H9 (cell line): ENCODE results near the gene PNMA5. TPM values are rescaled to one million over a fixed set of nuclear protein-coding genes. Genes with fewer than 3 reads are reported as not detected.

Experiments used
- DNase-seq: peaks from one replicate; pipeline ENCODE4 v3.0.0-alpha.2; 2017
- H2AFZ ChIP-seq: one replicate; pipeline ENCODE4 v1.6.1; 2013; ENCODE audit warnings: mild to moderate bottlenecking, low read length, control low read depth, moderate library complexity
- H2AK5ac ChIP-seq: 2 replicates; pipeline ENCODE4 v1.6.1; 2013; ENCODE audit warnings: low read length, control low read depth, mixed read lengths; ENCODE audit not compliant: insufficient read length
- H2BK120ac ChIP-seq: one replicate; pipeline ENCODE4 v1.6.1; 2013; ENCODE audit warnings: low read depth, mild to moderate bottlenecking, low read length, control low read depth, inconsistent platforms; ENCODE audit not compliant: poor library complexity, severe bottlenecking
- H2BK12ac ChIP-seq: 2 replicates; pipeline ENCODE4 v1.6.1; 2013; ENCODE audit warnings: low read length, control low read depth, mixed read lengths, low read depth; ENCODE audit not compliant: insufficient read length
- H2BK15ac ChIP-seq: 2 replicates; pipeline ENCODE4 v1.6.1; 2013; ENCODE audit warnings: low read depth, low read length, control low read depth
- H2BK20ac ChIP-seq: one replicate; pipeline ENCODE4 v1.6.1; 2013; ENCODE audit warnings: low read depth, mild to moderate bottlenecking, low read length, control low read depth, inconsistent platforms; ENCODE audit not compliant: poor library complexity, severe bottlenecking
- H2BK5ac ChIP-seq: 2 replicates; pipeline ENCODE4 v1.6.1; 2013; ENCODE audit warnings: low read length, control low read depth, mixed read lengths; ENCODE audit not compliant: insufficient read length
- H3K14ac ChIP-seq: 2 replicates; pipeline ENCODE4 v1.6.1; 2013; ENCODE audit warnings: low read length, control low read depth; ENCODE audit not compliant: insufficient read depth
- H3K18ac ChIP-seq: 2 replicates; pipeline ENCODE4 v1.6.1; 2013; ENCODE audit warnings: low read depth, mild to moderate bottlenecking, mixed read lengths, low read length, control low read depth; ENCODE audit not compliant: insufficient read length
- H3K23ac ChIP-seq: 2 replicates; pipeline ENCODE4 v1.6.1; 2013; ENCODE audit warnings: low read length, control low read depth, mixed read lengths, low read depth; ENCODE audit not compliant: insufficient read length
- H3K23me2 ChIP-seq: 2 replicates; pipeline ENCODE4 v1.6.1; 2013; ENCODE audit warnings: low read depth, mild to moderate bottlenecking, mixed read lengths, low read length, control low read depth; ENCODE audit not compliant: insufficient read length, poor library complexity, severe bottlenecking
- H3K27ac ChIP-seq: 2 replicates; pipeline ENCODE4 v1.5.1; 2013; ENCODE audit warnings: low read length, control low read depth, mixed read lengths, low read depth; ENCODE audit not compliant: insufficient read length
- H3K27me3 ChIP-seq: 2 replicates; pipeline ENCODE4 v1.6.1; 2013; ENCODE audit warnings: low read length, control low read depth, inconsistent platforms; ENCODE audit not compliant: insufficient read depth
- H3K4ac ChIP-seq: 2 replicates; pipeline ENCODE4 v1.6.1; 2013; ENCODE audit warnings: low read depth, mild to moderate bottlenecking, control low read depth, inconsistent platforms, low read length, moderate library complexity
- H3K4me1 ChIP-seq: 2 replicates; pipeline ENCODE4 v1.6.1; 2013; ENCODE audit warnings: low read length, control low read depth, inconsistent platforms; ENCODE audit not compliant: insufficient read depth
- H3K4me2 ChIP-seq: 2 replicates; pipeline ENCODE4 v1.6.1; 2013; ENCODE audit warnings: low read length, control low read depth, mixed read lengths; ENCODE audit not compliant: insufficient read length, insufficient read depth
- H3K56ac ChIP-seq: 2 replicates; pipeline ENCODE4 v1.6.1; 2013; ENCODE audit warnings: low read depth, mild to moderate bottlenecking, mixed read lengths, low read length, control low read depth; ENCODE audit not compliant: insufficient read length
- H3K79me1 ChIP-seq: 2 replicates; pipeline ENCODE4 v1.6.1; 2013; ENCODE audit warnings: low read depth, mild to moderate bottlenecking, moderate library complexity, low read length, control low read depth, inconsistent platforms; ENCODE audit not compliant: insufficient read depth, poor library complexity, severe bottlenecking
- H3K79me2 ChIP-seq: 2 replicates; pipeline ENCODE4 v1.6.1; 2013; ENCODE audit warnings: low read length, control low read depth, inconsistent platforms; ENCODE audit not compliant: insufficient read depth
- H3K9ac ChIP-seq: 2 replicates; pipeline ENCODE4 v1.6.1; 2013; ENCODE audit warnings: low read length, control low read depth, mixed read lengths; ENCODE audit not compliant: insufficient read length; ENCODE audit errors: extremely low read depth
- H3K9me3 ChIP-seq: one replicate; pipeline ENCODE4 v1.6.1; 2013; ENCODE audit warnings: low read depth, low read length, inconsistent platforms; ENCODE audit not compliant: control insufficient read depth
- H3T11ph ChIP-seq: one replicate; pipeline ENCODE4 v1.6.1; 2013; ENCODE audit warnings: mild to moderate bottlenecking, low read length, control low read depth, inconsistent platforms
- H4K20me1 ChIP-seq: one replicate; pipeline ENCODE4 v1.6.1; 2013; ENCODE audit not compliant: control insufficient read depth, insufficient read length, insufficient read depth
- H4K5ac ChIP-seq: 2 replicates; pipeline ENCODE4 v1.6.1; 2013; ENCODE audit warnings: low read depth, mild to moderate bottlenecking, mixed read lengths, low read length, control low read depth; ENCODE audit not compliant: insufficient read length
- H4K8ac ChIP-seq: replicated peaks from 2 replicates; pipeline ENCODE4 v1.6.1; 2013; ENCODE audit warnings: low read length, control low read depth, mixed read lengths, low read depth; ENCODE audit not compliant: insufficient read length
- H4K91ac ChIP-seq: 2 replicates; pipeline ENCODE4 v1.6.1; 2013; ENCODE audit warnings: low read depth, mild to moderate bottlenecking, moderate library complexity, mixed read lengths, low read length, control low read depth; ENCODE audit not compliant: insufficient read length
- H3K27ac Mint-ChIP-seq, 3 experiments: 2 replicates in 2 of 3; 3 replicates in 1 of 3; pipeline ENCODE4 v1.8.0; 2020 to 2021; ENCODE audit warnings: mixed read lengths in 3 of 3, mild to moderate bottlenecking in 1 of 3, moderate library complexity in 1 of 3
- H3K27me3 Mint-ChIP-seq: 2 replicates; pipeline ENCODE4 v1.8.0; 2021; ENCODE audit warnings: low read depth, mild to moderate bottlenecking, moderate library complexity, mixed read lengths
- H3K36me3 Mint-ChIP-seq, 3 experiments: 2 replicates in 2 of 3; 3 replicates in 1 of 3; pipeline ENCODE4 v1.8.0; 2020 to 2021; ENCODE audit warnings: low read depth in 3 of 3, mixed read lengths in 3 of 3; ENCODE audit not compliant: insufficient read depth in 1 of 3
- H3K4me1 Mint-ChIP-seq, 2 experiments: 2 replicates each; pipeline ENCODE4 v1.8.0; 2020; ENCODE audit warnings: mixed read lengths in 2 of 2
- H3K4me3 Mint-ChIP-seq, 2 experiments: 2 replicates in 1 of 2; 3 replicates in 1 of 2; pipeline ENCODE4 v1.8.0; 2020 to 2021; ENCODE audit warnings: mild to moderate bottlenecking in 2 of 2, mixed read lengths in 2 of 2, moderate library complexity in 1 of 2
- H3K9me3 Mint-ChIP-seq, 2 experiments: 2 replicates in 1 of 2; 3 replicates in 1 of 2; pipeline ENCODE4 v1.8.0; 2020; ENCODE audit warnings: mild to moderate bottlenecking in 2 of 2, mixed read lengths in 2 of 2, moderate library complexity in 1 of 2
- WGBS: extraction: QIAGEN DNeasy Blood & Tissue Kit; methylation state at CpG from one replicate; pipeline ENCODE4 v1.1.7; 2013; ENCODE audit warnings: missing lambda C conversion rate, low lambda C conversion rate, mixed read lengths; ENCODE audit not compliant: insufficient read length; ENCODE audit errors: extremely low coverage; 5-methylcytosine and 5-hydroxymethylcytosine counted together
- total RNA-seq: library from RNA; stranded (reverse); gene quantifications from 2 replicates; pipeline ENCODE4 v1.2.1, GENCODE V29; 2021
- TF ChIP-seq, protein P1 (sequence below): fragments of 200-600 bp; sonication (generic); conservative IDR thresholded peaks from 3 replicates; pipeline ENCODE4 v1.8.0; 2021; ENCODE audit warnings: antibody characterized with exemption, mild to moderate bottlenecking

Gene PNMA5
- total RNA-seq, 1 experiment from 2014 or later, result not detected

DNA sequence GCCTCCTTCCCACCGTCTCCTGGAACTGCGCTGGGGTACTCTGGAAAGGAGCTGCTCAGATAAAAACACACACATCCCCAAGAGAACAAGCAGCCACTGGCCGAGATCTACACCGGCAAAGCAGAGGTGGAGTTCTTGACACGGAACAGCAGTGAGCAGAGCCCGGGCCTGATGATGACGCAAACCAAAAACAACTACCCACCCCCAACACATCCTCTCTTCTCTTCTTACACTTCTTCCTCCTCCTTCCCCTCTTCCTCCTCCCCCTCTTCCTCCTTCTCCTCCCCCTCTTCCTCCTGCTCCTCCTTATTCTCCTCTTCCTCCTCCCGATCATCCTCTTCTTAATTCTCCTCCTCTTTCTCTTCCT, 4.6 kb downstream of the PNMA5 start:
- no peak overlapping the region for H3K27ac Mint-ChIP-seq
- H4K20me1 ChIP-seq, result no peaks in the 10 kb centered on the region
- H2BK15ac ChIP-seq, result no peak overlapping the region
- H3K79me2 ChIP-seq, result no peaks in the 10 kb centered on the region
- H2BK5ac ChIP-seq, result no peak overlapping the region
- no peak overlapping the region for H3K9ac ChIP-seq
- no peak overlapping the region for H2AK5ac ChIP-seq
- H3K14ac ChIP-seq, result no peak overlapping the region
- peaks cover 3 to 7% (median 5%) of the 10 kb centered on the region in 3 experiments; a peak in 4 of 7 replicates for H3K36me3 Mint-ChIP-seq
- no peaks in the 10 kb centered on the region for H3K23me2 ChIP-seq
- TF ChIP-seq, protein P1, sequence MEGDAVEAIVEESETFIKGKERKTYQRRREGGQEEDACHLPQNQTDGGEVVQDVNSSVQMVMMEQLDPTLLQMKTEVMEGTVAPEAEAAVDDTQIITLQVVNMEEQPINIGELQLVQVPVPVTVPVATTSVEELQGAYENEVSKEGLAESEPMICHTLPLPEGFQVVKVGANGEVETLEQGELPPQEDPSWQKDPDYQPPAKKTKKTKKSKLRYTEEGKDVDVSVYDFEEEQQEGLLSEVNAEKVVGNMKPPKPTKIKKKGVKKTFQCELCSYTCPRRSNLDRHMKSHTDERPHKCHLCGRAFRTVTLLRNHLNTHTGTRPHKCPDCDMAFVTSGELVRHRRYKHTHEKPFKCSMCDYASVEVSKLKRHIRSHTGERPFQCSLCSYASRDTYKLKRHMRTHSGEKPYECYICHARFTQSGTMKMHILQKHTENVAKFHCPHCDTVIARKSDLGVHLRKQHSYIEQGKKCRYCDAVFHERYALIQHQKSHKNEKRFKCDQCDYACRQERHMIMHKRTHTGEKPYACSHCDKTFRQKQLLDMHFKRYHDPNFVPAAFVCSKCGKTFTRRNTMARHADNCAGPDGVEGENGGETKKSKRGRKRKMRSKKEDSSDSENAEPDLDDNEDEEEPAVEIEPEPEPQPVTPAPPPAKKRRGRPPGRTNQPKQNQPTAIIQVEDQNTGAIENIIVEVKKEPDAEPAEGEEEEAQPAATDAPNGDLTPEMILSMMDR, result no peak
- no peaks in the 10 kb centered on the region for H3K27me3 ChIP-seq
- H2BK12ac ChIP-seq, result no peak overlapping the region
- no peak overlapping the region for H3K4me3 Mint-ChIP-seq
- no peak overlapping the region for H2AFZ ChIP-seq
- H3K79me1 ChIP-seq, result no peaks in the 10 kb centered on the region
- H3K27ac ChIP-seq, result no peak overlapping the region
- H3K56ac ChIP-seq, result no peak overlapping the region
- H4K8ac ChIP-seq, result no peak overlapping the region
- no peak overlapping the region for H4K91ac ChIP-seq
- no peak overlapping the region for H2BK120ac ChIP-seq
- no peaks in the 10 kb centered on the region; the same call in 1 of the 2 replicates for H3K4me1 ChIP-seq
- H3K18ac ChIP-seq, result no peak overlapping the region
- H3K4me2 ChIP-seq, result no peak overlapping the region
- H3K27me3 Mint-ChIP-seq, result peaks cover 7% of the 10 kb centered on the region
- no peak overlapping the region for H2BK20ac ChIP-seq
- no peak overlapping the region for H4K5ac ChIP-seq
- H3K9me3 ChIP-seq, result peaks cover 37% of the 10 kb centered on the region
- no peak overlapping the region for H3K23ac ChIP-seq
- WGBS, result 100% methylated on average over 1 of the region's 8 CpGs
- H3T11ph ChIP-seq, result no peak overlapping the region
- DNase-seq, result no peak
- peaks cover 0 to 18% of the 10 kb centered on the region in 2 experiments; a peak in 2 of 4 replicates for H3K4me1 Mint-ChIP-seq
- peaks cover 42 to 64% of the 10 kb centered on the region in 2 experiments for H3K9me3 Mint-ChIP-seq
- no peak overlapping the region for H3K4ac ChIP-seq
